ENCODE data around the gene SEMA6A.

- TF ChIP-seq ATF1 (CRISPR knock-in tag; IDR thresholded peaks at IDR 0.05): no peak
- TF ChIP-seq, protein P1, sequence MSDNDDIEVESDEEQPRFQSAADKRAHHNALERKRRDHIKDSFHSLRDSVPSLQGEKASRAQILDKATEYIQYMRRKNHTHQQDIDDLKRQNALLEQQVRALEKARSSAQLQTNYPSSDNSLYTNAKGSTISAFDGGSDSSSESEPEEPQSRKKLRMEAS (IDR thresholded peaks at IDR 0.05): no peak
- no peak for TF ChIP-seq RBM22 (optimal IDR thresholded peaks at IDR 0.05; ENCODE audit: low read length)
- TF ChIP-seq USF2 (IDR thresholded peaks at IDR 0.05; ENCODE audit: low read depth, low read length): no peak
- no peak for TF ChIP-seq USF2 (CRISPR knock-in tag; IDR thresholded peaks at IDR 0.05; ENCODE audit: borderline replicate concordance)
- no peak for TF ChIP-seq DR1 (CRISPR knock-in tag; IDR thresholded peaks at IDR 0.05)
- no peak for TF ChIP-seq POLR2A (IDR thresholded peaks at IDR 0.05; ENCODE audit: insufficient read depth in 1 of 2, low read depth in 2 of 2, low read length in 2 of 2)
Observed at GRCh38 chr5:116508835-116509234, 65.8 kb downstream of the SEMA6A start.

Data from HepG2 (cell line).